CD14-positive monocyte (primary cell): Measurements from ENCODE around the gene IZUMO4. TPM values are rescaled to one million over a fixed set of nuclear protein-coding genes. Genes with fewer than 3 reads are reported as not detected.
A peak's percentile ranks its signal among the peaks of the same experiment; 100 is the strongest.

Experiments
- DNase-seq, 3 donors: peaks; one replicate each; pipeline ENCODE4 v3.0.0-alpha.2; 2011 to 2022
- H2AFZ ChIP-seq: 2 replicates; pipeline ENCODE4 v1.6.0; 2012; ENCODE audit warnings: mild to moderate bottlenecking, low read depth, low read length, inconsistent platforms; ENCODE audit not compliant: insufficient read depth, poor library complexity, severe bottlenecking
- H3K27ac ChIP-seq, 2 donors: 1 replicate in 1 of 2; 2 replicates in 1 of 2; pipeline ENCODE4 v1.5.1; 2012 to 2013; ENCODE audit warnings: low read length in 2 of 2, control low read depth in 1 of 2, inconsistent platforms in 1 of 2, low read depth in 1 of 2, mild to moderate bottlenecking in 1 of 2
- H3K27me3 ChIP-seq, 2 donors: one replicate each; pipeline versions ENCODE4 v1.6.0 to v1.6.1; 2011 to 2013; ENCODE audit warnings: low read length in 2 of 2; ENCODE audit not compliant: control insufficient read depth in 2 of 2, insufficient read depth in 2 of 2
- H3K36me3 ChIP-seq, 2 donors: replicated peaks in 1 of 2; 1 replicate in 1 of 2; 2 replicates in 1 of 2; pipeline versions ENCODE4 v1.5.1 to v1.6.1; 2012 to 2013; ENCODE audit warnings: low read length in 2 of 2, control low read depth in 1 of 2, inconsistent platforms in 1 of 2, mild to moderate bottlenecking in 1 of 2; ENCODE audit not compliant: insufficient read depth in 2 of 2, control insufficient read depth in 1 of 2
- H3K4me1 ChIP-seq, 2 donors: 1 replicate in 1 of 2; 2 replicates in 1 of 2; pipeline versions ENCODE4 v1.5.1 to v1.6.1; 2012 to 2013; ENCODE audit warnings: low read length in 2 of 2, control low read depth in 1 of 2, inconsistent platforms in 1 of 2, mild to moderate bottlenecking in 1 of 2, moderate library complexity in 1 of 2; ENCODE audit not compliant: insufficient read depth in 2 of 2, control insufficient read depth in 1 of 2
- H3K4me2 ChIP-seq: replicated peaks from 2 replicates; pipeline ENCODE3; 2012; ENCODE audit warnings: low read length, moderate library complexity, mild to moderate bottlenecking; ENCODE audit not compliant: poor library complexity, severe bottlenecking; ENCODE audit errors: extremely low read depth
- H3K4me3 ChIP-seq, 3 experiments: fragments of 200-600 bp in 1 of 3; sonication (generic) in 1 of 3; replicated peaks in 1 of 3; 1 replicate in 2 of 3; 2 replicates in 1 of 3; pipeline ENCODE4 v1.5.1; 2011 to 2013; ENCODE audit warnings: low read length in 3 of 3, mild to moderate bottlenecking in 3 of 3, control low read depth in 2 of 3, low read depth in 2 of 3, inconsistent platforms in 1 of 3, moderate library complexity in 1 of 3
- H3K79me2 ChIP-seq: 2 replicates; pipeline ENCODE4 v1.6.0; 2012; ENCODE audit warnings: mild to moderate bottlenecking, control low read depth, inconsistent platforms, low read length, moderate library complexity; ENCODE audit not compliant: insufficient read depth
- H3K9ac ChIP-seq: 2 replicates; pipeline ENCODE4 v1.6.0; 2017; ENCODE audit warnings: low read length, mild to moderate bottlenecking; ENCODE audit not compliant: insufficient read depth, poor library complexity, severe bottlenecking
- H3K9me3 ChIP-seq, 2 donors: replicated peaks in 1 of 2; 1 replicate in 1 of 2; 2 replicates in 1 of 2; pipeline versions ENCODE4 v1.5.1 to v1.6.1; 2012 to 2013; ENCODE audit warnings: low read length in 2 of 2, control low read depth in 1 of 2; ENCODE audit not compliant: control insufficient read depth in 1 of 2, insufficient read depth in 1 of 2
- H4K20me1 ChIP-seq: 2 replicates; pipeline ENCODE4 v1.6.0; 2012; ENCODE audit warnings: mild to moderate bottlenecking, low read length, control low read depth, moderate library complexity; ENCODE audit not compliant: insufficient read depth
- H3K27ac Mint-ChIP-seq, 7 donors: one replicate each; pipeline ENCODE4 v1.8.0; 2020; ENCODE audit warnings: mild to moderate bottlenecking in 7 of 7, mixed read lengths in 7 of 7, moderate library complexity in 6 of 7, inconsistent platforms in 2 of 7
- H3K27me3 Mint-ChIP-seq, 3 donors: one replicate each; pipeline ENCODE4 v1.8.0; 2021 to 2022; ENCODE audit warnings: low read depth in 3 of 3, mild to moderate bottlenecking in 3 of 3, mixed read lengths in 3 of 3, moderate library complexity in 3 of 3, inconsistent platforms in 1 of 3
- H3K36me3 Mint-ChIP-seq, 2 donors: one replicate each; pipeline ENCODE4 v1.8.0; 2020; ENCODE audit warnings: mixed read lengths in 2 of 2, inconsistent platforms in 1 of 2, mild to moderate bottlenecking in 1 of 2
- H3K4me1 Mint-ChIP-seq: one replicate; pipeline ENCODE4 v1.8.0; 2020; ENCODE audit warnings: mild to moderate bottlenecking, mixed read lengths
- H3K4me3 Mint-ChIP-seq, 2 donors: one replicate each; pipeline ENCODE4 v1.8.0; 2020; ENCODE audit warnings: mild to moderate bottlenecking in 2 of 2, mixed read lengths in 2 of 2, moderate library complexity in 1 of 2
- H3K9me3 Mint-ChIP-seq, 7 donors: one replicate each; pipeline ENCODE4 v1.8.0; 2020 to 2022; ENCODE audit warnings: mixed read lengths in 7 of 7, mild to moderate bottlenecking in 6 of 7, moderate library complexity in 6 of 7, inconsistent platforms in 2 of 7
- CTCF ChIP-seq: fragments of 200-600 bp; IDR thresholded peaks from one replicate; pipeline ENCODE4 v1.8.0; 2022; ENCODE audit warnings: antibody characterized with exemption, mild to moderate bottlenecking
- WGBS: methylation state at CpG from one replicate; pipeline ENCODE4 v1.1.5; 2013; ENCODE audit warnings: missing lambda C conversion rate; ENCODE audit not compliant: insufficient coverage; 5-methylcytosine and 5-hydroxymethylcytosine counted together
- intact Hi-C, 2 donors: fragments of 100-400 bp; cut with micrococcal nuclease; formaldehyde crosslinking; loops; one replicate each; pipeline versions ENCODE4 v1.15.0 to v1.15.1; 2023
- polyA minus RNA-seq: library from RNA; depleted of rRNA, polyadenylated mRNA; stranded (reverse); fragments of >200 nt; gene quantifications from 2 replicates; pipeline ENCODE4 v1.2.3, GENCODE V29; 2012
- polyA plus RNA-seq, 3 donors: library from polyadenylated mRNA; depleted of rRNA in 1 of 3; unstranded in 2 of 3; stranded (reverse) in 1 of 3; fragments of 300-500 nt in 2 of 3; fragments of >200 nt in 1 of 3; fragmentation: Illumina TruSeq in 2 of 3; gene quantifications; 1 replicate in 2 of 3; 2 replicates in 1 of 3; pipeline ENCODE4 v1.2.3, GENCODE V29; 2012 to 2021
- total RNA-seq, 12 experiments: library from RNA in 1 of 12; stranded (reverse) in 1 of 12; fragments of 120-200 nt in 1 of 12; gene quantifications; one replicate each; pipeline ENCODE4 v1.2.4 and lab custom pipeline; 2013 to 2026; ENCODE audit warnings: mixed read lengths in 6 of 12, inconsistent platforms in 1 of 12

The IZUMO4 gene
- total RNA-seq (2013), result 5.2 TPM
- polyA plus RNA-seq (10 to 100 TPM in 1 of 3 donors, under 1 TPM in 2; 0.41 to 17.5 (median 0.80) TPM), polyA minus RNA-seq (2.1 and 3.4 TPM in 2 replicates), total RNA-seq (lab: John Stamatoyannopoulos, UW) (1.2 to 5.2 (median 2.4) reads per million in 11 experiments)

GRCh38 chr19:2096480-2097202 lies at the start of gene IZUMO4:
TSS of gene IZUMO4 (plus strand) at chr19:2096915. CDS start at chr19:2096946, 31 bp downstream.
- H3K9ac ChIP-seq, result peak within 1 kb of the TSS; percentile 89
- H3K9me3 ChIP-seq, result no peaks in the 10 kb centered on the region
- under 1% methylated on average over 63 of the region's 70 CpGs for WGBS
- Mint-ChIP-seq H3K4me1 (peaks cover 40% of the 10 kb centered on the region), H3K27ac (peak within 1 kb of the TSS; percentile 100), H3K4me3 (peak within 1 kb of the TSS; percentile 91 to 99), H3K27me3 (peaks cover 0 to 4% (median 0%) of the 10 kb centered on the region in 3 donors), H3K9me3 (peaks cover 0 to 3% (median 0%) of the 10 kb centered on the region in 7 donors), H3K36me3 (peaks cover 30 to 46% of the 10 kb centered on the region in 2 donors)
- DNase-seq, result peak; percentile 97 to 98 (median 98)
- no peaks in the 10 kb centered on the region for H3K27me3 ChIP-seq
- peaks cover 42 to 49% of the 10 kb centered on the region in 2 donors for H3K4me1 ChIP-seq
- peak within 1 kb of the TSS; percentile 49 to 99 (median 95) for H3K4me3 ChIP-seq
- peaks cover 42% of the 10 kb centered on the region for H4K20me1 ChIP-seq
- peak; percentile 41 for TF ChIP-seq CTCF
- peaks cover 25 to 31% of the 10 kb centered on the region in 2 donors for H3K36me3 ChIP-seq
- H3K4me2 ChIP-seq, result peak within 1 kb of the TSS; percentile 97
- peak within 1 kb of the TSS; percentile 96 to 98 for H3K27ac ChIP-seq
- peak within 1 kb of the TSS; percentile 51 for H2AFZ ChIP-seq
- peaks cover 39% of the 10 kb centered on the region for H3K79me2 ChIP-seq
- intact Hi-C loops, result loop anchor here (1.0 to 5.0 kb wide), 6 partner anchors 11 to 78 kb away; partner anchors contain the start of gene AP3D1 (in 2 of the 2)

GRCh38 chr19:2047076-2047448 lies 49.7 kb upstream of the IZUMO4 start:
- Mint-ChIP-seq H3K27ac (peak overlapping the region in 2 of 7 donors; percentile 35 to 59), H3K9me3 (no peaks in the 10 kb centered on the region), H3K4me1 (peaks cover 48% of the 10 kb centered on the region), H3K36me3 (peaks cover 17 to 43% of the 10 kb centered on the region in 2 donors), H3K27me3 (peaks cover 0 to 2% (median 0%) of the 10 kb centered on the region in 3 donors), H3K4me3 (peak overlapping the region in 1 of 2 donors; percentile 20)
- H3K27me3 ChIP-seq, result no peaks in the 10 kb centered on the region
- peaks cover 74% of the 10 kb centered on the region for H3K79me2 ChIP-seq
- H3K4me3 ChIP-seq, result no peak overlapping the region
- H2AFZ ChIP-seq, result no peak overlapping the region
- H3K27ac ChIP-seq, result peak overlapping the region in 1 of 2 donors; percentile 36
- peaks cover 79% of the 10 kb centered on the region for H4K20me1 ChIP-seq
- H3K36me3 ChIP-seq, result peaks cover 52 to 54% of the 10 kb centered on the region in 2 donors
- H3K9me3 ChIP-seq, result no peaks in the 10 kb centered on the region
- H3K4me1 ChIP-seq, result peaks cover 42 to 56% of the 10 kb centered on the region in 2 donors
- TF ChIP-seq CTCF, result no peak
- WGBS, result 96% methylated on average over 3 of the region's 6 CpGs
- DNase-seq, result no peak
- no peak overlapping the region for H3K9ac ChIP-seq
- intact Hi-C loops, result loop anchor here in 1 of 2 donors (10.0 kb wide), 1 partner anchor 152 kb away; no protein-coding TSS in a partner anchor
- no peak overlapping the region for H3K4me2 ChIP-seq
